NCI-H1105 treated with DMSO at 0.1 percent for 48 hours (cell line): Measurements from ENCODE around the gene PTPN20.
"Not testable (repeated sequence)": the region's sequence is repeated elsewhere in the genome, so short reads cannot be mapped to it uniquely, and the experiment has no call there.

Source experiments
- DNase-seq: peaks from one replicate; lab custom pipeline; 2025; lab: John Stamatoyannopoulos, UW

PTPN20 gene, protein sequence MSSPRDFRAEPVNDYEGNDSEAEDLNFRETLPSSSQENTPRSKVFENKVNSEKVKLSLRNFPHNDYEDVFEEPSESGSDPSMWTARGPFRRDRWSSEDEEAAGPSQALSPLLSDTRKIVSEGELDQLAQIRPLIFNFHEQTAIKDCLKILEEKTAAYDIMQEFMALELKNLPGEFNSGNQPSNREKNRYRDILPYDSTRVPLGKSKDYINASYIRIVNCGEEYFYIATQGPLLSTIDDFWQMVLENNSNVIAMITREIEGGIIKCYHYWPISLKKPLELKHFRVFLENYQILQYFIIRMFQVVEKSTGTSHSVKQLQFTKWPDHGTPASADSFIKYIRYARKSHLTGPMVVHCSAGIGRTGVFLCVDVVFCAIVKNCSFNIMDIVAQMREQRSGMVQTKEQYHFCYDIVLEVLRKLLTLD

DNA sequence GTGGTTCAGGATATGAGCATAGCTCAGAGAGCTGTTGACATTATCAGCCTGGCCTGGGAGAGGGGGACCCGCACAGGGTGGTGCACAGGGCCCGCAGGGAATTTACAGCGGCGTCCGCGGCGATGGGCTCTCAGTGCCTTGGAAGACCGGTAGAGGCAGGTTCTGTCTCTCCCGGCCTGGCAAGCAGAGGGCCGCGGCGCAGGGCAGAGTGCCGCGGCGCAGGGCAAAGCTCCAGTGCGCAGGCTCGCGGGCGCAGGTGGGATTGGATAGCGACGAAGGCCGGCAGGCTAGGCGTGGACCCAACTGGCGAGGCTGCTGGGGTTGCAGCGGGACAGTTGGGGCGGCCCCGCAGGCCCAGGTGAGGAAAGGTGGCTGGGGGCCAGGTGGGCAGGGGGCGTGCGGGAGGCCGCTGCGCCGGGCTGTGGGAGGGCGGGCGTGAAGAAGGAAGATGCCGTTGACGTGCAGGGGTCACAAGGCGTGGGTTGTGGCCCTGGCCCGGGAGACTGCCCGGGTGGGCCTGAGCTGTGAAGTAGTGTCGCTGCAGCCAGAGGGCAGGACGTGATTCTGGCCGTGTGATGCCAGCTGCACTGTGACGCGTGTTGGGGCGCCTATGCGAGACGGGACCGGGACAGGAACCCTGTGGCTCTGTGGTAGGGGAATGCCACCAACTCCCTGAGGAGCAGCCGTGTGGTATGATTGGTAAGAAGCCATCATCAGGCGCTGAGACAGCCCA is at the start of gene PTPN20:
Gene PTPN20, plus strand, starts transcription at position 285 of the 733 bp plus-strand sequence. CDS start 21,072 bp downstream, outside the sequence.
- DNase-seq: not testable (repeated sequence)

DNA sequence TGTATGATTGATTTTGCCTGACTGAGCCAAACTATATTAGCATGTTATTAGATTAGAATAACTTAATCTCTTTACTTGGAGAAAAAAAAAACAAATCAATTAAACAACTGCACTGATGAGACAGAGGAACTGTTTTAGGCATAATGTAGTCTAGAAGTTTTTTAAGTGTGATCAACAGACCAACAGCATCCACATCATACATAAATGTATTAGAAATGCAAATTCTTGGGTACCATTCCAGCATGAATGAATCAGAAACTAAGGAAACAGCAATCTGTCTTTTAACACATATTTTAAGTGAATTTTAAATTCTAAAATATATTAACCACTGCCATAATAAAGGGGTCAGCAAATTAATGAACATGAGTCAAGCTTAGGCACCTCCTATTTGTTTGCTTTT is 41.5 kb upstream of the PTPN20 start:
- DNase-seq: not testable (repeated sequence)

DNA sequence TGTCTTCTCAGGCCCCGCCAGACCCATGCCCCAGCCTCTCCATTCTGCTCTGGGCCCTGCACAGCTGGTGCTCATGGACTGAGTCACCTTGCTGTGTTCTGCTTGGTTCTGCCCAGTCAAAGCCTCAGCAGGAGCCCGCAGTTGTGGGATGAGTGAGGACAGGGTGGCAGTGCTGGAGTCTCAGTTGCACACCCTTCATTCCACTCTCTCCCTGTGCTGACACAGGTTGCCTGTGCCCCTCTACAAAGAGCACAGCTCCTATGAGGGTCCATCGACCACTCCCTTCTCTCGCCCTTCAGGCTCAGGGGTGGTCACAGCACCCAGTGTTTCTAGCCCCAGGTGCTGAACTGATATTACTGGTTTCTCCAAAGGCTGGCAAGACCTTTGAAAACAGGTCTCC is 39.6 kb upstream of the PTPN20 start:
- not testable (repeated sequence) for DNase-seq

DNA sequence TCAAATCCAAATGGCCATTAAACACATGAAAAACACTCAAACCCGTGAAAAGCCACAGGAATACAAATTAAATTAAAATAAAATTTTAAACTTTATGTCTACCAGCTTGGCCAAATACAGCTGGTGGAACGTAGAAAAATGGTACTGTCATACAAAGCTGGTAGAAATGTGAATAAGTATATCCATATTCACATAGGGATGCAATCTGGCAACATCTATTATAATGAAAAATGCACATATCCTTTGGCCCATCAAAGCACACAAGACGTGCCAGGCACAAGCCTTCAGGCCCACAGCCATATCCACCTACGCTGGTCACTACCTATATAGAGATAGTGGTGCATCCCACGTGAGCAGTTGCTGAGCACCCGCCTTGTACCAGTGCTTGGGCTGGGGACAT is 35.9 kb upstream of the PTPN20 start:
- not testable (repeated sequence) for DNase-seq

DNA sequence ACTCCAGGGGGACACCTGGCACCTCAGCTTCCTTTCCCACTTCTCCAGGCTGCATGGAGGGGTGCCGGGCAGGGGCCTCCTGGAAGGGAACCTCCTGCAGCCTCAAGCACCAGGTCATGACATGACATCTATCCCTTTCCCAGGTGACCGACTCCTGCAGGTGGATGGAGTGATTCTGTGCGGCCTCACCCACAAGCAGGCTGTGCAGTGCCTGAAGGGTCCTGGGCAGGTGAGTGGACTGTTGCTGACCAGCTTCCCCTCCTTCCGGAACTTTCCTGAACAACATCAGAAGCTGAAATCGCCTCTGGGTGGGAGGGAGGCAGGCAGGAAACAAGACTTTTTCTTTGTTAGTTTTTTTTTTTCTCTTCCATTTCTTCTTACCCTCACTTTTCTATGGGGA is 34.5 kb upstream of the PTPN20 start:
- DNase-seq: not testable (repeated sequence)

DNA sequence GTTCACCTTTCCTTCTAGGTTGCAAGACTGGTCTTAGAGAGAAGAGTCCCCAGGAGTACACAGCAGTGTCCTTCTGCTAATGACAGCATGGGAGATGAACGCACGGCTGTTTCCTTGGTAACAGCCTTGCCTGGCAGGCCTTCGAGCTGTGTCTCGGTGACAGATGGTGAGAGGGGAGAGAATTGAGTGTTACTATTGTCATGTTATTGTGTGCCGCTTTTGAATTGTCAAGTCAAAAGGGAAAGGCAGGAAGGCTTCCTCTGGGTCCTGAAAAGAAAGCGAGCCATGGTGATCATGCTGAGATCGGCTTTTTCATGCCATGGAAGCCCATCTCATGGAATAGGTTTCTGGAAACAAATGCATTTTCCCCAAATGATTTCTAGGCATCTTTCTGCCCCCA is 32.5 kb upstream of the PTPN20 start:
- DNase-seq: peak; percentile 51

DNA sequence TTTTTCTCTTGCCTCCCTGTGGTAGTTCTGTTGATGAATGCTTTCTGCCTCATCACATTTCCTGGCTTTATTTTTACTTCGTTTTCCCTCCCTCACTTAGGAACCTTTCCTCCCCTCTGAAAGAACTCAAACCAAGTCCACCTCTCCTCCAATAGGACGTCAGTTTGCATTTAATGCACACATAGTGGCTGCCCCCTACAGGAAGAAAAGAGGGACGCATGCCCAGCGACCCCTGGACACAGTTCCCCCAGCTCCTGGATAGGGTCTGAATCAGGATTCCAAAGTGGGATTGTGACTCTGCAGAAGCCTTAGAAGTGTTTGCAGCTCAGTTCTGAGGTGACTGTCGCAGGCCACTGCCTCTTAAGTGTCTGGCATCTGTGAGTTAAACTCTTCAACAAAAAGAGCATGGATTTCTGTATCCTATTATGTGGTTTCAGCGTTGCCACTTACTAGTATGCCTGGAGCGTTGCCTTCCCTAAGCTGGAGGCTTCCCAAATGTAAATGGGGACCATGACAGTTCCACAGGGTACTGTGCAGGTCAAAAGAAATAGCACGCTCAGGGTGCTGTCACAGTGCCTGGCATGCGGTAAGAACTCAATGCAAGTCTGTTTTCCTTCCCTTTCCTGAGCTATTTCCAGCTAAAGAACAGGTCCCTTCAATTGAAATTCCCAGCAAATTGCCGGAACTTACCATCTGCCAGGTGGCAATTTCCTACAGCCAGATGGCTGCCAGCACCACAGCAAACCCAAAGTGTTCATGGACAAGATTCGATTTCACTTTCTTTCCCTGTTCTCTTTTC is 20.2 kb upstream of the PTPN20 start:
- not testable (repeated sequence) for DNase-seq

DNA sequence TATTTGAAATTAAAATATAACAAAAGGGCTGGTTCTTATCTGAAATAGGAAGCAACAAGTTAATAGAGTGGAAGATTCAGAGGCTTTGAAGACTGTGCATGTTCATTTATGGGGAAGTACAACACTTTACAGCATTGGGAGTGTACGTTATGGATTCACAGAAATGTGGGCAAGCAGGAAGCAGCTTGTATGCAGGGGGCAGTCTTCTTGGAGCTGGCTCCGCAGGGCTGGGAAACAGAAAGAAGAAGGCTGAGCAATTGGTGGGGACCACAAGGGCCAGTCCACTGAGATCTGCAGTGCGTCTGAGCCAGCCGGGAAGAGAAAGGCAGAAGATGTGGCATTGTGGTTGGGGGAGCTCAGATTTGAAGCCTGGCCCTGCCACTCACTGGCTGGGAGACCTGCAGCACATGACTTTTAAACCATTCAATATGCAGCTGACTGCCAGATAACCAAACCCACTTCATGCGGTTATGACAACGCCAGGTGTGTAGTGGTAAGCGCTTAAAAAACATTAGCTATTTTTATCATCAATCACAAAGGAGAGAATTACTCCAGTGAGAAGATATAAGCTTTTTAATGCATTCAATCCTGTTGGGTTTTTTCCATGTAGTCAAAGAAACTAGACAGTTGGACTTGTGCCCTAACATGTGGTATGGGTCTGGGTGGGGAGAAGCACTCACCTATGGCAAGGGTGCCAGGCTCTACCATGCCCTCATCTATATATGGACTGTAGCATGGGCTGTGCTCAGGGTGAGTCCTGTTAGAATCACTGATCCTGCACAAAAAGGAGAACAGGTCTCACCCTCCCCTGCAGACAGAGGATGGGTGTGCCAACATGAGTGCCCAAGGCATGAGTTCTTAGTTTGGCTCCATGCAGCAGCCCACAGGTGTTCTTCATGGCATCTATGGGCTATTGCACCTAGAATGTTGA is 14.2 kb upstream of the PTPN20 start:
- DNase-seq: not testable (repeated sequence)

DNA sequence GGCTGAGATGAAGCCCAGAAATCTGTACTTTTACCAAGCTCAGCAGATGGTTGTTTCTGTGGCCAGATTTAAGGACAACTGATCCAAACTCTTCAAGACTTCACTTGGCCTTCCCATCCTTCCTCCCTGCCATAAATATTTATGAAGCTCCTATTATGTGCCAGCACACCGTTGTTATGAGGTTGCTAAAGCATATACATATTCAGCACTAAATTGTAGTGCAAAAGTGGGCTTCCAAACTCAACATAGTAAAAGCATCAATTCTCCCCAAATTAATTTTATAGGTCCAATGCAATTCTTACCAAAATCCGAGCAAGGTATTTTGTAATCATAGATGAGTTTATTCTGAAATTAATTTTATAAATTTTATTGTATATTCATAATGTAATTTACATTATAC is 10.0 kb upstream of the PTPN20 start:
- DNase-seq: not testable (repeated sequence)

DNA sequence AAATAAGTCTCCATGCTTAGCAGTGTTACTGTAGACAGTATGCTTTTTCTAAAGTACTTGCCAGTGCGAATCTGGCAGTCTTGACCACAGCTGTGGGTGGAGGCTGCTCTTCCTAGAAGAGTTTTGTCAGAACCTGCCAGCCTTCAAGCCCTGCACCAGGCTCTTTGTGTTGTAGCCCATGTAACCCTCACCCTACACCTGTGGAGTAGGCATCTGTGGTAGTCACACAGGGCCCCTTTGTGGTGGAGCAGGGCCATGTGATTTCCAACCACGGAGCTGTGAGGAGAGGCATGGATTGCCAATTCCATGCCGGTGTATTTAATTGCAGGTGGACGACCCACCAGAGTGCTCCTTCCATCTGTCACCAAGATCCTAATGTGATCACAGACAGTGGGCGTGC is 7.4 kb upstream of the PTPN20 start:
- not testable (repeated sequence) for DNase-seq

DNA sequence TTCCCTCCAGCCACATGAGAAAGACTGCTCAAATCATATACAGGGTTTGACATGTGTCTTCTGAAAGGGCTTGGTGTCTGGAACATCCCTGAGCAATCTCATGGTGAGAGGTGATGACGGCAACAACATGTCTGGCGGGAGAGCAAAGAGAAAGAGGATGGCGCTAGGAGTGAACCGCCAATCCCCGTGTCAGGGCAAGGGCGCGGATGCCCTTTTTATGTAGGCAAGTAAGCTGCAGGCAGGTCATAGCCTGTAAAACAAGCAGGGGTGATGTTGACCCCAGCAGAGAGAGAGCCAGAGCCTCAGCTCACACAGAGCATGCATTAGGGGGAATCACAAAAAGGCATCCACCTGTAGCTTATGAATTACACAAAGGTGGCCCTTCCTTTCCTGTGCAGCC is 4.9 kb upstream of the PTPN20 start:
- not testable (repeated sequence) for DNase-seq

DNA sequence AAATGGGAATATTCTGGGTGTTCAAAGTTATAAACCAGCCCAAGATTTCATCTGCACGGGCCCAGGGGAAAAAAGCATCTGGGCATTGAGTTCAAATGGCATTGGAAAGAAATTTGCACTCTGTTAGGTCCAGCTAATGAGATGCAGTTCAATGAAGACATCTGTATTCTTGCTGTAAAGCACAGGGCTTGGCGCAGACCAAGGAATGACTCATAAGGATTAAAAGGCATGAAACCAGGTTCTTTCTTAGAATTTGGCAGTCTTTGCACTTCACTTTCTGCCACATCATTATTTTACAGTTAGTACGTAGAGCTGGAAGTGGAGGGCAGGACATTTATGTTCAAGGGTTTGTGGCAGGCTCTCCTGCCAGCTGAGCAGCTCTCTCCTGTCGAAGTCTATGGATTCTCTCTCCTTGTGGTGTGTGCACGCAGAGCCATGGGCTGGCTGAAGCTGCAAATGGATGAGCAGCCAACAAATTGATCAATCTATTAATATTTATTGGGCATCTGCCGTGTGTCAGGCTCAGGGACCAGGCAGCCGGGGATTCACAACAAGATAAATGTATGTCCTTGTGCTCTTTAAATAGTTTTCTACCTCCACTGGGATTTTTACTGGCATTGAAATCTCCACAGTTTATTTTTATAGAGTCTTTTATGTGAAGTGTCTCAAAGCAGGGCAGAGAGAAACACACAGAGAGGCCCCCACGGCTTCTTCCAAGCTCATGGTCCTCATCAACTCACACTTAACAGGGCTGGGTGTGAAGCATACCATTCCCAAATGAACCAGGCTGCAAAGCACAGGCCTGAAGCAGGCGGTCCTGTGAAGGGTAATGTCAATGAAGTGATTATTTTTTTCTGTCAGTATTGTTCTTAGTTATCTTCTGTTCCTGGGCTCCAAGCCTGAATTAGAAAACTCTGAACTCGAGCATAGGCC is 3.8 kb upstream of the PTPN20 start:
- not testable (repeated sequence) for DNase-seq

DNA sequence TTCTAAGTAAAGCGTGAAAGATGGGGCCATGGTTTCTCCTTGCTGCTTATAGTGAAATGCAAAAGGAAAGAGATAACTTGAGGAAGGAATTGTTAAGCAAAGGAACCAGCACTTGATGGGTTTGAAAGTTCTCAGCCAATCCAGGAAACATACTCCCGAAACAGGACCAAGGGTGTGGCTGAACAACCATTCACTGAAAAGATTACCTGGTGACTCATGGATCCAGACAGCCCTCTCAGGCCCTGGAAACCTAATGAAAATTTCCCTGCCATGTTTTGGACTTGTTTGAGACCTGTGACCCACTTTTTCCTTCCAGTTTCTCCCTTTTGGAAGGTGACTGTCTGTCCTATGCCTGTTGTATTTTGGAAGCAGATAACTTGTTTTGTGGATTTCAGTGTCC is 11.3 kb downstream of the PTPN20 start:
- DNase-seq: not testable (repeated sequence)

DNA sequence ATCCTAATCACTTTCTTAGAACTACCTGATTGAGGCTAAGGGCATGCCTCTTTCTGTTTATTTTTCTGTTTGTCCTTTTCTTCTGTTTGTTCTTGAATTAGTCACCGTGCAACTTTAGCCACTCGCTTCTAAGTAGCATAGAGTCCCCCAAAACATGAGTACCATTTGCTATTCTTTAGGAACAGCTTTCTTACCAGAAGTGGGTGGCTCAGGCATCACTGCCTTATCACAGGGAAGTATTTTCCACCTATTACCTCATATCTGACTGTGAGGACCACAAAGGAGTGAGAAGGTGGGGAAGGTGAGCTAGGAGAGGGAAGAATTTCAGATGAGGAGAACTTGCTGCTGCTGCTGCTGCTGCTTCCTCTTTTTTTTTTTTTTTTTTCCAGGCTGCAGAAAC is 13.9 kb downstream of the PTPN20 start:
- DNase-seq: not testable (repeated sequence)

DNA sequence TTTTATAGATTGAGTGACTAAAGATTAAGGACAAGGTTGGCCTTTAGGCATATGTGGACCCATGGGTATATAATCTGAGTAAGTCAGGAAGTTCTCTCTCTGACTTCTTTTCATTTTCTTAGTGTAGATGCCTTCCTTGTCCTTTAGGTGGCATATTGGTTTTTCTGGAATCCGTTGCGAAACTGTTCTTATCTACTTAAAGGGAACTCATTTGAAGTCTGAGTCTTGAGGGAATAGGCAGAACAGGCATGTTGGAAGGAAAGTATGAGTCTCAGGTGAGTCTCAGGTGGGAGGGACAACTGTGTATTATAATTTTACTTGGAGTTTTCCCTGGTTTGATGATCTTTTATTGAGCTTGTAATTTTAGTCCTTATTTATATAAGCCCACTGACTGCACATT is 14.6 kb downstream of the PTPN20 start:
- DNase-seq: not testable (repeated sequence)

DNA sequence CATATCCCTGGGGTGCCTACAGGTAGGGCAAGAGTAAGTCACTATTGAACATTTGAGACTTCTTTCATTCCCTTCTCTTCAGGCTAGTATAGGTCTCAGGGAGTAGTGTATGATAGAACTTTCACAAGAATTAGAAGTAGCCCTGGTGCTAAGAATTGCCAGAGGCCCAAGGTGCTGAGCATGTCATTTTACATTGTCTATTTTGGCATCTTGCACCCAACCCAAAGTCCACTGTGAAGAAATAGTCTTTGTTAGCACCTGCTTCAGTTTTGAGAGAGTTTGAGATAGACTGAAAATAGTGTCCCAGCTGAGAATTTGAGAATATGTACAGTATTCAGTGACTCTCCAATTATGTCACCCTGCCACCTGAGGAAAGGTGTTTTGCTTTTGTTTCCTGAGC is 17.6 kb downstream of the PTPN20 start:
- DNase-seq: not testable (repeated sequence)

DNA sequence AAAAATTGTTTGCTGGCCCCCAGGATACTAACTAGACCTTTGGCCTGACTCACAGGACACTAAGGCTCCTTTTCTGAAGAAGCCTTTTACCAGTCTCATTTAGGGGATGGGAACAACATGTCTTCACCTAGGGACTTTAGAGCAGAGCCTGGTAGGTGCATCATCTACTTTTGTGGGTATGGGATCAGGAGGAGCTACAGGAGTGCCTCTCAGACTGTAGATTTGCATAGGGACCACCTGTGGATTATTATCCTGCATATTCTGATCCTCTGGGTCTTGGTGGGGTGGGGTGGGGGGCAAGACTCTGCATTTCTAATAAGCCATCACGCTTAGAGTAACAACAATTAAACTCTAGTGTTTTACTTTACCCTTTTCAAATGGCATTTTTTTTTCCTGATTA is 21.2 kb downstream of the PTPN20 start:
- DNase-seq: not testable (repeated sequence)

DNA sequence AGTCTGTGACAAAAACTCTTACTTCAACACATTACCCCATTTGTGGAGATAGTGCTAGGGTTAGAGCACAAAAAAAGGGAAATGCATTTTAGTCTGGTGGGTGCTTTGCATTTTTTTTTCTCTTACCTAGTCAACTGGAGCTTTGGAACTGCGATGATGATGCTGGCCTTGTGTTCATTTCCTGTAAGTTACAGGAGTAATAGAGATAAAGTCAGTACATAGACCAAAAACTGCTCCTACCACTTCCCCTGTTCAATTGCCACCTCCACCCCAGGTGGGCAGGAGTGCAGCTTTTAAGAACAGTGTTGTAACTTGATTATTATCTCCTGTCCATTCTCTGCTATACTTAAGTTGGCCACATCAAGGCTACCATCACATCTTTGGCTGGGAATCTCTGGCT is 29.9 kb downstream of the PTPN20 start:
- not testable (repeated sequence) for DNase-seq

DNA sequence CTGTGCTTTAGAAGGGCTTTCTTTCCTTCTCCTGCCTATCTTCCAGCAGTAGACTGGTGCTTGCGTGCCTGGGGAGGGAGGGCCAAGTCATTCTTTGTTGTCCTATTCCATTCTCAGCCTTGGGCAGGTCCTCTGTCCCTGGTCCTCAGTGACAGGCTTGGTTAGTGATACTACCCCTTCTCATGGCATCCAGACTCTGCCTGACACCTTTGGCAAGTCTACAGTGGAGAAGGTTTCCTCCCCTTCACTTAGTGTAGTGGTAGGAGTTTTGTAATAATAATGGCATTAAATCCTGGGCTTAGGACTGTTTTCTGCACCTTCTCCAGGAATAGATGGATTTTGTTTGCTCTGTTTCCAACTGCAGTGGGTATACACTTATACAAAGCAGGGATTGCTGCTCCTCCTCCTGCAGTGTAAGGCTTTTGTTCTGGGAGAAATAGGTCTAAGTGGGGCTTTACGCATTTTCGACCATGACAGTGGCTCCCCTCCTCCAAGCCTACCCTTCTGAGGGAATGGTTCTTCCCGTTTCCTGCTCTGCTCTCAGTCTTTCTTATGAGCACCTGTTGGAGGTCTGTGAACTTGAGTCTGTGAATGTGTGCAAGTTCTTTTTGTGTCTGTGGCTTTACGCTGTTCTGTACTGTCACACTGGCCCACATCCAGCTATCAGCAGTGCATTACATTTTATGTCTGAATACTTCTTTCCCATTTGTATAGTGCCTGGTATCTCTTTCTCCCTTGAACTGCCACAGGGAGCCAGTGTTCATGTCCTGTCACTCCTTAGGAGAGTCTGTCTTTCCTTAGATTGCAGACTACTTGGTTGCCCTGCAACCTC is 37.7 kb downstream of the PTPN20 start:
- DNase-seq: not testable (repeated sequence)
